GM12891 (cell line): ENCODE measurements around the gene KIAA1549.

ENCODE experiments used
- PAX5 ChIP-seq: IDR thresholded peaks from 2 replicates; pipeline ENCODE4 v1.6.1; 2011; ENCODE audit warnings: low read length, moderate library complexity, mild to moderate bottlenecking; ENCODE audit not compliant: insufficient read depth, severe bottlenecking
- POLR2A ChIP-seq: IDR thresholded peaks from 2 replicates; pipeline ENCODE4 v1.6.1; 2011; ENCODE audit warnings: low read depth, low read length, control low read depth
- POLR2AphosphoS5 ChIP-seq: IDR thresholded peaks from 2 replicates; pipeline ENCODE4 v1.6.1; 2011; ENCODE audit warnings: low read depth, low read length, control low read depth
- POU2F2 ChIP-seq: IDR thresholded peaks from 2 replicates; pipeline ENCODE4 v1.6.1; 2011; ENCODE audit warnings: low read depth, mild to moderate bottlenecking, control low read depth, low read length, moderate library complexity
- TAF1 ChIP-seq: IDR thresholded peaks from 2 replicates; pipeline ENCODE4 v1.6.1; 2011; ENCODE audit warnings: low read depth, low read length, control low read depth

- TF ChIP-seq POLR2A (no peak), POLR2AphosphoS5 (no peak), POU2F2 (no peak), PAX5 (no peak), TAF1 (no peak)
These were observed 91.3 kb downstream of the KIAA1549 start for GRCh38 chr7:138889582-138890498.
